Measurements from ENCODE around the gene ACBD4.

- TF ChIP-seq EZH2phosphoT487 (IDR thresholded peaks at IDR 0.05) = no peak
- TF ChIP-seq CTCF (IDR thresholded peaks at IDR 0.05) = no peak
Measured at GRCh38 chr17:45139533-45139920, 4.0 kb downstream of the ACBD4 start.
